GM23248 (cell line): ENCODE data around the gene HNRNPM.

Source experiments
- EZH2 ChIP-seq: fragments of 200-600 bp; sonication (generic); IDR thresholded peaks from 2 replicates; pipeline ENCODE4 v1.6.1; 2018; ENCODE audit warnings: antibody characterized with exemption, mild to moderate bottlenecking; ENCODE audit not compliant: insufficient read depth, poor library complexity, severe bottlenecking
- EZH2phosphoT487 ChIP-seq: fragments of 200-600 bp; sonication (generic); IDR thresholded peaks from 2 replicates; pipeline ENCODE4 v1.6.1; 2018; ENCODE audit warnings: antibody characterized with exemption, moderate library complexity, mild to moderate bottlenecking, low read depth; ENCODE audit not compliant: insufficient read depth

DNA sequence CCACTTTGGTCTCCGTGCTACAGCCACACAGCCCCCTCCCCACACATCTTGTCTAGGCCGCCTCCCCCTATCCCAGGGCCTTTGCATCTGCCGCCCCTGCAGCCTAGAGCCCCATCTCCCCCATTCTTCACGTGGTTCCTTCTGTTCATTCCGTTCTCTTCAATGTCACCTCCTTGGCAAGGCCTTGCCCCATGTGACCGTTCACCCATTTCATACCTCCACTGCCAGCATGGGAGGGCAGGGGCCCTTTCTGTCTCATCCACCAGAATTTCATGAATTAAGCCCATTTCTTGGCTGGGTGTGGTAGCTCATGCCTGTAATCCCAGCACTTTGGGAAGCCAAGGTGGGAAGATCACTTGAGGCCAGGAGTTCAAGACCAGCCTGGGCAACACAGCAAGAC, 15.7 kb upstream of the HNRNPM start:
- TF ChIP-seq EZH2phosphoT487 (no peak), EZH2 (no peak)
